GM23338 (cell line): ENCODE data around the gene PKD1L1. TPM values are rescaled to one million over a fixed set of nuclear protein-coding genes. Genes with fewer than 3 reads are reported as not detected.

Experiments used
- ATAC-seq: fragments of 200-7000 bp; cut with Tn5 transposase; 3 replicates; pipeline ENCODE4 v1.9.1; 2020
- DNase-seq: peaks from one replicate; pipeline ENCODE4 v3.0.0-alpha.2; 2015; ENCODE audit warnings: low spot score
- H2AFZ ChIP-seq: fragments of 200-600 bp; sonication (generic); 2 replicates; pipeline ENCODE4 v1.8.0; 2016; ENCODE audit warnings: antibody characterized with exemption, mild to moderate bottlenecking, moderate library complexity
- H3F3A ChIP-seq: fragments of 200-600 bp; sonication (generic); replicated peaks from 2 replicates; pipeline ENCODE4 v1.8.0; 2017; ENCODE audit warnings: antibody characterized with exemption, mixed run types, low read depth
- H3K27ac ChIP-seq: fragments of 200-600 bp; sonication (generic); 2 replicates; pipeline ENCODE4 v1.6.1; 2016; ENCODE audit warnings: low read depth
- H3K27me3 ChIP-seq: fragments of 200-600 bp; sonication (generic); 2 replicates; pipeline ENCODE4 v1.8.0; 2016; ENCODE audit warnings: mild to moderate bottlenecking, mixed run types, moderate library complexity; ENCODE audit not compliant: insufficient read depth
- H3K36me3 ChIP-seq: fragments of 200-600 bp; sonication (generic); 2 replicates; pipeline ENCODE4 v1.8.0; 2016; ENCODE audit warnings: mild to moderate bottlenecking; ENCODE audit not compliant: insufficient read depth
- H3K4me1 ChIP-seq: fragments of 200-600 bp; sonication (generic); 2 replicates; pipeline ENCODE4 v1.8.0; 2016; ENCODE audit warnings: mild to moderate bottlenecking, moderate library complexity; ENCODE audit not compliant: insufficient read depth
- H3K4me2 ChIP-seq: fragments of 200-600 bp; sonication (generic); 2 replicates; pipeline ENCODE4 v1.7.1; 2017; ENCODE audit warnings: mixed run types
- H3K4me3 ChIP-seq: fragments of 200-600 bp; sonication (generic); 2 replicates; pipeline ENCODE4 v1.6.1; 2016; ENCODE audit warnings: mixed run types
- H3K79me2 ChIP-seq: fragments of 200-600 bp; sonication (generic); replicated peaks from 2 replicates; pipeline ENCODE4 v1.8.0; 2017; ENCODE audit warnings: mild to moderate bottlenecking; ENCODE audit not compliant: insufficient read depth
- H3K9me2 ChIP-seq: fragments of 200-600 bp; sonication (generic); 2 replicates; pipeline ENCODE4 v1.8.0; 2017; ENCODE audit not compliant: insufficient read depth
- H4K20me1 ChIP-seq: fragments of 200-600 bp; sonication (generic); replicated peaks from 2 replicates; pipeline ENCODE4 v1.8.0; 2017; ENCODE audit warnings: mild to moderate bottlenecking; ENCODE audit not compliant: insufficient read depth
- H3K27ac Mint-ChIP-seq: 2 replicates; pipeline ENCODE4 v1.8.0; 2020; ENCODE audit warnings: inconsistent platforms, mild to moderate bottlenecking, moderate library complexity, mixed read lengths
- H3K27me3 Mint-ChIP-seq: 3 replicates; pipeline ENCODE4 v1.8.0; 2022; ENCODE audit warnings: low read depth, mild to moderate bottlenecking, moderate library complexity, mixed read lengths, inconsistent platforms; ENCODE audit not compliant: insufficient read depth, poor library complexity
- H3K36me3 Mint-ChIP-seq: 3 replicates; pipeline ENCODE4 v1.8.0; 2021; ENCODE audit warnings: low read depth, mild to moderate bottlenecking, inconsistent platforms, moderate library complexity, mixed read lengths
- H3K4me1 Mint-ChIP-seq: 3 replicates; pipeline ENCODE4 v1.8.0; 2020; ENCODE audit warnings: mild to moderate bottlenecking, inconsistent platforms, mixed read lengths
- H3K4me3 Mint-ChIP-seq: 3 replicates; pipeline ENCODE4 v1.8.0; 2021; ENCODE audit warnings: moderate library complexity, mild to moderate bottlenecking, inconsistent platforms, mixed read lengths
- H3K9me3 Mint-ChIP-seq: 3 replicates; pipeline ENCODE4 v1.8.0; 2020; ENCODE audit warnings: moderate library complexity, mild to moderate bottlenecking, inconsistent platforms, mixed read lengths
- CREB1 ChIP-seq: fragments of 250-450 bp; sonication (Bioruptor Pico); IDR thresholded peaks from 2 replicates; pipeline ENCODE4 v1.5.0; 2020; ENCODE audit warnings: low read depth, mild to moderate bottlenecking, moderate library complexity
- EZH2 ChIP-seq: fragments of 200-600 bp; sonication (generic); IDR thresholded peaks from one replicate; pipeline ENCODE4 v1.8.0; 2017; ENCODE audit warnings: antibody characterized with exemption, mild to moderate bottlenecking, low read depth; ENCODE audit not compliant: unreplicated experiment
- EZH2phosphoT487 ChIP-seq: fragments of 200-600 bp; sonication (generic); IDR thresholded peaks from one replicate; pipeline ENCODE4 v1.8.1; 2018; ENCODE audit warnings: antibody characterized with exemption; ENCODE audit not compliant: unreplicated experiment
- JUNB ChIP-seq: IDR thresholded peaks from one replicate; pipeline ENCODE4 v1.6.1; 2016; ENCODE audit warnings: antibody characterized with exemption; ENCODE audit not compliant: unreplicated experiment
- NANOG ChIP-seq: IDR thresholded peaks from 2 replicates; pipeline ENCODE4 v1.6.1; 2016; ENCODE audit warnings: antibody characterized with exemption, borderline replicate concordance
- POLR2AphosphoS5 ChIP-seq: IDR thresholded peaks from 2 replicates; pipeline ENCODE4 v1.6.1; 2016; ENCODE audit warnings: antibody characterized with exemption, low read depth
- STAT1 ChIP-seq: IDR thresholded peaks from one replicate; pipeline ENCODE4 v1.6.1; 2016; ENCODE audit warnings: antibody characterized with exemption; ENCODE audit not compliant: unreplicated experiment
- ZNF114 ChIP-seq: fragments of 250-450 bp; sonication (Bioruptor Pico); IDR thresholded peaks from 2 replicates; pipeline ENCODE4 v1.5.0; 2020; ENCODE audit warnings: mild to moderate bottlenecking, moderate library complexity
- ZNF331 ChIP-seq: fragments of 250-450 bp; sonication (Bioruptor Pico); IDR thresholded peaks from 2 replicates; pipeline ENCODE4 v1.5.0; 2020; ENCODE audit warnings: low read depth, mild to moderate bottlenecking, moderate library complexity
- polyA plus RNA-seq: library from polyadenylated mRNA; unstranded; fragments of >200 nt; fragmentation: Nextera tagmentation; extraction: Ambion mirVana; gene quantifications from 2 replicates; pipeline ENCODE4 v1.2.1, GENCODE V29; 2016
- total RNA-seq: library from RNA; depleted of rRNA; stranded (reverse); fragments of >200 nt; shearing (Covaris generic); gene quantifications from 2 replicates; pipeline ENCODE4 v1.2.3, GENCODE V29; 2014
- TF ChIP-seq, protein P1 (sequence below), 2 experiments: fragments of 200-600 bp in 1 of 2; sonication (generic) in 1 of 2; conservative IDR thresholded peaks; 2 replicates each; pipeline versions ENCODE4 v1.5.1 to v1.6.1; 2016 to 2017; ENCODE audit warnings: antibody characterized with exemption in 2 of 2, low read depth in 2 of 2, mild to moderate bottlenecking in 2 of 2, moderate library complexity in 1 of 2
- TF ChIP-seq, protein P2 (sequence below): IDR thresholded peaks from 2 replicates; pipeline ENCODE4 v1.6.1; 2016; ENCODE audit warnings: antibody characterized with exemption
- TF ChIP-seq, protein P3 (sequence below): fragments of 250-450 bp; sonication (Bioruptor Pico); IDR thresholded peaks from 2 replicates; pipeline ENCODE4 v1.5.0; 2020; ENCODE audit warnings: mild to moderate bottlenecking, moderate library complexity
- TF ChIP-seq, protein P4 (sequence below): IDR thresholded peaks from one replicate; pipeline ENCODE4 v1.6.1; 2018; ENCODE audit warnings: antibody characterized with exemption; ENCODE audit not compliant: unreplicated experiment

The PKD1L1 gene
- total and polyA plus RNA-seq, 2 experiments from 2014 or later, result 0.03 TPM; not detected in 1

DNA sequence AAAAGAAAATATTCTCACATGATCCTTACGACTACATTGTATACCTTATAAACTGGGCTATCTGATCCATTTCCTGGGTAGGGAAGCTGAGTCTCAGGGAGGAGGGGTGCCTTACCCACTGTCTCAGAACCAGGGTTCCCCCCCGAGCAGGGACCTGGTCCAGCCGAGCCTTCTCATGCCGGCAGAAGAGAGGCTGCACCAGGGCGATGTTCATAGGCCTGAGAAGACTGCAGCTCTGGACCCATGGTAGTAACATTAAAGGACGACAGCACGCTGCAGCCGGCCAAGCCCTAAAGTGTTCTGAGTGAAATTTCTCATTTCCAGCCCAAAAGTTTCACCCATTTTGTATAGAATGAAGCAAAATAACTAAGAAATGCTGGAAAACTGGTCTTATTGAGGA, 203.4 kb downstream of the PKD1L1 start:
- no peaks in the 10 kb centered on the region for H3K9me2 ChIP-seq
- H3K36me3 ChIP-seq, result no peaks in the 10 kb centered on the region
- H3F3A ChIP-seq, result no peaks in the 10 kb centered on the region
- peaks cover 11% of the 10 kb centered on the region for H3K27me3 Mint-ChIP-seq
- TF ChIP-seq, protein P1, sequence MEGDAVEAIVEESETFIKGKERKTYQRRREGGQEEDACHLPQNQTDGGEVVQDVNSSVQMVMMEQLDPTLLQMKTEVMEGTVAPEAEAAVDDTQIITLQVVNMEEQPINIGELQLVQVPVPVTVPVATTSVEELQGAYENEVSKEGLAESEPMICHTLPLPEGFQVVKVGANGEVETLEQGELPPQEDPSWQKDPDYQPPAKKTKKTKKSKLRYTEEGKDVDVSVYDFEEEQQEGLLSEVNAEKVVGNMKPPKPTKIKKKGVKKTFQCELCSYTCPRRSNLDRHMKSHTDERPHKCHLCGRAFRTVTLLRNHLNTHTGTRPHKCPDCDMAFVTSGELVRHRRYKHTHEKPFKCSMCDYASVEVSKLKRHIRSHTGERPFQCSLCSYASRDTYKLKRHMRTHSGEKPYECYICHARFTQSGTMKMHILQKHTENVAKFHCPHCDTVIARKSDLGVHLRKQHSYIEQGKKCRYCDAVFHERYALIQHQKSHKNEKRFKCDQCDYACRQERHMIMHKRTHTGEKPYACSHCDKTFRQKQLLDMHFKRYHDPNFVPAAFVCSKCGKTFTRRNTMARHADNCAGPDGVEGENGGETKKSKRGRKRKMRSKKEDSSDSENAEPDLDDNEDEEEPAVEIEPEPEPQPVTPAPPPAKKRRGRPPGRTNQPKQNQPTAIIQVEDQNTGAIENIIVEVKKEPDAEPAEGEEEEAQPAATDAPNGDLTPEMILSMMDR (conservative IDR thresholded peaks at IDR 0.05; ENCODE audit: low read depth in 2 of 2), result no peak
- no peak for TF ChIP-seq ZNF114 (CRISPR knock-in tag)
- TF ChIP-seq STAT1, result no peak
- TF ChIP-seq CREB1 (CRISPR knock-in tag), result no peak
- TF ChIP-seq, protein P2, sequence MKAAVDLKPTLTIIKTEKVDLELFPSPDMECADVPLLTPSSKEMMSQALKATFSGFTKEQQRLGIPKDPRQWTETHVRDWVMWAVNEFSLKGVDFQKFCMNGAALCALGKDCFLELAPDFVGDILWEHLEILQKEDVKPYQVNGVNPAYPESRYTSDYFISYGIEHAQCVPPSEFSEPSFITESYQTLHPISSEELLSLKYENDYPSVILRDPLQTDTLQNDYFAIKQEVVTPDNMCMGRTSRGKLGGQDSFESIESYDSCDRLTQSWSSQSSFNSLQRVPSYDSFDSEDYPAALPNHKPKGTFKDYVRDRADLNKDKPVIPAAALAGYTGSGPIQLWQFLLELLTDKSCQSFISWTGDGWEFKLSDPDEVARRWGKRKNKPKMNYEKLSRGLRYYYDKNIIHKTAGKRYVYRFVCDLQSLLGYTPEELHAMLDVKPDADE, result no peak
- no peak for TF ChIP-seq EZH2phosphoT487
- no peak for TF ChIP-seq NANOG
- no peak for TF ChIP-seq ZNF331 (CRISPR knock-in tag)
- TF ChIP-seq JUNB, result no peak
- TF ChIP-seq, protein P3, sequence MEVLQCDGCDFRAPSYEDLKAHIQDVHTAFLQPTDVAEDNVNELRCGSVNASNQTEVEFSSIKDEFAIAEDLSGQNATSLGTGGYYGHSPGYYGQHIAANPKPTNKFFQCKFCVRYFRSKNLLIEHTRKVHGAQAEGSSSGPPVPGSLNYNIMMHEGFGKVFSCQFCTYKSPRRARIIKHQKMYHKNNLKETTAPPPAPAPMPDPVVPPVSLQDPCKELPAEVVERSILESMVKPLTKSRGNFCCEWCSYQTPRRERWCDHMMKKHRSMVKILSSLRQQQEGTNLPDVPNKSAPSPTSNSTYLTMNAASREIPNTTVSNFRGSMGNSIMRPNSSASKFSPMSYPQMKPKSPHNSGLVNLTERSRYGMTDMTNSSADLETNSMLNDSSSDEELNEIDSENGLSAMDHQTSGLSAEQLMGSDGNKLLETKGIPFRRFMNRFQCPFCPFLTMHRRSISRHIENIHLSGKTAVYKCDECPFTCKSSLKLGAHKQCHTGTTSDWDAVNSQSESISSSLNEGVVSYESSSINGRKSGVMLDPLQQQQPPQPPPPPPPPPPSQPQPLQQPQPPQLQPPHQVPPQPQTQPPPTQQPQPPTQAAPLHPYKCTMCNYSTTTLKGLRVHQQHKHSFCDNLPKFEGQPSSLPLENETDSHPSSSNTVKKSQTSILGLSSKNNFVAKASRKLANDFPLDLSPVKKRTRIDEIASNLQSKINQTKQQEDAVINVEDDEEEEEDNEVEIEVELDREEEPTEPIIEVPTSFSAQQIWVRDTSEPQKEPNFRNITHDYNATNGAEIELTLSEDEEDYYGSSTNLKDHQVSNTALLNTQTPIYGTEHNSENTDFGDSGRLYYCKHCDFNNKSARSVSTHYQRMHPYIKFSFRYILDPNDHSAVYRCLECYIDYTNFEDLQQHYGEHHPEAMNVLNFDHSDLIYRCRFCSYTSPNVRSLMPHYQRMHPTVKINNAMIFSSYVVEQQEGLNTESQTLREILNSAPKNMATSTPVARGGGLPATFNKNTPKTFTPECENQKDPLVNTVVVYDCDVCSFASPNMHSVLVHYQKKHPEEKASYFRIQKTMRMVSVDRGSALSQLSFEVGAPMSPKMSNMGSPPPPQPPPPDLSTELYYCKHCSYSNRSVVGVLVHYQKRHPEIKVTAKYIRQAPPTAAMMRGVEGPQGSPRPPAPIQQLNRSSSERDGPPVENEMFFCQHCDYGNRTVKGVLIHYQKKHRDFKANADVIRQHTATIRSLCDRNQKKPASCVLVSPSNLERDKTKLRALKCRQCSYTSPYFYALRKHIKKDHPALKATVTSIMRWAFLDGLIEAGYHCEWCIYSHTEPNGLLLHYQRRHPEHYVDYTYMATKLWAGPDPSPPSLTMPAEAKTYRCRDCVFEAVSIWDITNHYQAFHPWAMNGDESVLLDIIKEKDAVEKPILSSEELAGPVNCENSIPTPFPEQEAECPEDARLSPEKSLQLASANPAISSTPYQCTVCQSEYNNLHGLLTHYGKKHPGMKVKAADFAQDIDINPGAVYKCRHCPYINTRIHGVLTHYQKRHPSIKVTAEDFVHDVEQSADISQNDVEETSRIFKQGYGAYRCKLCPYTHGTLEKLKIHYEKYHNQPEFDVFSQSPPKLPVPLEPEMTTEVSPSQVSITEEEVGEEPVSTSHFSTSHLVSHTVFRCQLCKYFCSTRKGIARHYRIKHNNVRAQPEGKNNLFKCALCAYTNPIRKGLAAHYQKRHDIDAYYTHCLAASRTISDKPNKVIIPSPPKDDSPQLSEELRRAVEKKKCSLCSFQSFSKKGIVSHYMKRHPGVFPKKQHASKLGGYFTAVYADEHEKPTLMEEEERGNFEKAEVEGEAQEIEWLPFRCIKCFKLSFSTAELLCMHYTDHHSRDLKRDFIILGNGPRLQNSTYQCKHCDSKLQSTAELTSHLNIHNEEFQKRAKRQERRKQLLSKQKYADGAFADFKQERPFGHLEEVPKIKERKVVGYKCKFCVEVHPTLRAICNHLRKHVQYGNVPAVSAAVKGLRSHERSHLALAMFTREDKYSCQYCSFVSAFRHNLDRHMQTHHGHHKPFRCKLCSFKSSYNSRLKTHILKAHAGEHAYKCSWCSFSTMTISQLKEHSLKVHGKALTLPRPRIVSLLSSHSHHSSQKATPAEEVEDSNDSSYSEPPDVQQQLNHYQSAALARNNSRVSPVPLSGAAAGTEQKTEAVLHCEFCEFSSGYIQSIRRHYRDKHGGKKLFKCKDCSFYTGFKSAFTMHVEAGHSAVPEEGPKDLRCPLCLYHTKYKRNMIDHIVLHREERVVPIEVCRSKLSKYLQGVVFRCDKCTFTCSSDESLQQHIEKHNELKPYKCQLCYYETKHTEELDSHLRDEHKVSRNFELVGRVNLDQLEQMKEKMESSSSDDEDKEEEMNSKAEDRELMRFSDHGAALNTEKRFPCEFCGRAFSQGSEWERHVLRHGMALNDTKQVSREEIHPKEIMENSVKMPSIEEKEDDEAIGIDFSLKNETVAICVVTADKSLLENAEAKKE (CRISPR knock-in tag), result no peak
- TF ChIP-seq, protein P4, sequence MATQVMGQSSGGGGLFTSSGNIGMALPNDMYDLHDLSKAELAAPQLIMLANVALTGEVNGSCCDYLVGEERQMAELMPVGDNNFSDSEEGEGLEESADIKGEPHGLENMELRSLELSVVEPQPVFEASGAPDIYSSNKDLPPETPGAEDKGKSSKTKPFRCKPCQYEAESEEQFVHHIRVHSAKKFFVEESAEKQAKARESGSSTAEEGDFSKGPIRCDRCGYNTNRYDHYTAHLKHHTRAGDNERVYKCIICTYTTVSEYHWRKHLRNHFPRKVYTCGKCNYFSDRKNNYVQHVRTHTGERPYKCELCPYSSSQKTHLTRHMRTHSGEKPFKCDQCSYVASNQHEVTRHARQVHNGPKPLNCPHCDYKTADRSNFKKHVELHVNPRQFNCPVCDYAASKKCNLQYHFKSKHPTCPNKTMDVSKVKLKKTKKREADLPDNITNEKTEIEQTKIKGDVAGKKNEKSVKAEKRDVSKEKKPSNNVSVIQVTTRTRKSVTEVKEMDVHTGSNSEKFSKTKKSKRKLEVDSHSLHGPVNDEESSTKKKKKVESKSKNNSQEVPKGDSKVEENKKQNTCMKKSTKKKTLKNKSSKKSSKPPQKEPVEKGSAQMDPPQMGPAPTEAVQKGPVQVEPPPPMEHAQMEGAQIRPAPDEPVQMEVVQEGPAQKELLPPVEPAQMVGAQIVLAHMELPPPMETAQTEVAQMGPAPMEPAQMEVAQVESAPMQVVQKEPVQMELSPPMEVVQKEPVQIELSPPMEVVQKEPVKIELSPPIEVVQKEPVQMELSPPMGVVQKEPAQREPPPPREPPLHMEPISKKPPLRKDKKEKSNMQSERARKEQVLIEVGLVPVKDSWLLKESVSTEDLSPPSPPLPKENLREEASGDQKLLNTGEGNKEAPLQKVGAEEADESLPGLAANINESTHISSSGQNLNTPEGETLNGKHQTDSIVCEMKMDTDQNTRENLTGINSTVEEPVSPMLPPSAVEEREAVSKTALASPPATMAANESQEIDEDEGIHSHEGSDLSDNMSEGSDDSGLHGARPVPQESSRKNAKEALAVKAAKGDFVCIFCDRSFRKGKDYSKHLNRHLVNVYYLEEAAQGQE, result no peak
- TF ChIP-seq POLR2AphosphoS5, result no peak
- TF ChIP-seq EZH2, result no peak
- H3K4me2 ChIP-seq, result no peak overlapping the region
- H3K4me3 ChIP-seq, result no peak overlapping the region
- ATAC-seq, result no peak
- H3K4me1 Mint-ChIP-seq, result peaks cover 12% of the 10 kb centered on the region
- no peak overlapping the region for H3K4me3 Mint-ChIP-seq
- H3K27ac ChIP-seq, result no peak overlapping the region
- H3K79me2 ChIP-seq, result no peaks in the 10 kb centered on the region
- H3K9me3 Mint-ChIP-seq, result no peaks in the 10 kb centered on the region
- H2AFZ ChIP-seq, result no peak overlapping the region
- H3K36me3 Mint-ChIP-seq, result no peaks in the 10 kb centered on the region; the same call in 2 of the 3 replicates
- DNase-seq, result no peak
- no peak overlapping the region for H3K27ac Mint-ChIP-seq
- H4K20me1 ChIP-seq, result no peaks in the 10 kb centered on the region
- no peaks in the 10 kb centered on the region for H3K27me3 ChIP-seq
- H3K4me1 ChIP-seq, result peaks cover 6% of the 10 kb centered on the region
